AG08395 (cell line): ENCODE measurements around the gene F2RL2.
A peak's percentile ranks its signal among the peaks of the same experiment; 100 is the strongest.
"Not testable (repeated sequence)": the region's sequence is repeated elsewhere in the genome, so short reads cannot be mapped to it uniquely, and the experiment has no call there.

Experiments used
- DNase-seq: peaks from one replicate; pipeline ENCODE4 v3.0.0; 2012; ENCODE audit warnings: mixed read lengths, low spot score

The F2RL2 gene

DNA sequence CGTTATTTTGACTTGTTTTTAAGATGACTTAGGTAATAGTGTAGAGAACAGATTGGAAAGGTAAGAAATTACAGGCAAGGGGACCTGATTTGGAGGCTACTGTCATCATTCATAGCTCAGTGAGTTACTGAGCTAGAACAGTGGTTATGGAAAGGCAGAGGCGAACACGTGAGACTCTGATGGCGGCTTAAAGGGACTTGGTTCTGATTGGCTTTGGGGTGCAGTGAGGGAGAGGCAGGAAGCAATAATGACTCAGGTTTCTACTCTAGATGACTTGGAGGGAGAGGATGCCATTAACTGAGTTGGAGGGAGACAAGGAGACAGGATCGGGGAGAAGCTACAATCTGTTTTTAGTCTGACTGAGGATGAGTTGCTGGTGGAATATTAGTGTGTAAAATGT, 3.0 kb downstream of the F2RL2 start:
- DNase-seq: no peak

DNA sequence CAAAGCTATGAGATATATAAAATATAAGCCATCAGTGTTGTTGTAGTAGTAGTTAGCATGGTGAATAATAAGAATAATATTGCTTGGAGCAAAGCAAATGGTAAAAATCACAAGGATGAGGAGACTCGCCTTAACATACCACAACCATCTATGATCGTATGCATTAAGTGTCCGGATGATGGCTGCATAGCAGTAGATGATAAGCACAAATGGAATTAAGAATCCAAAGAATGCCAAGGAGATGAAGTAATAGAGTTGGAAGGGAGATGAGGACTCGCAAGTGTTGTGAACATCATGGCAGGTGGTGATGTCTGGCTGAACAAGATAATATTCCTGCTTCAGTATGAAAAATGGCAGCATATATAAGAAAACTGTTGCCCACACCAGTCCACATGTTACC, 5.5 kb downstream of the F2RL2 start:
- DNase-seq: no peak

DNA sequence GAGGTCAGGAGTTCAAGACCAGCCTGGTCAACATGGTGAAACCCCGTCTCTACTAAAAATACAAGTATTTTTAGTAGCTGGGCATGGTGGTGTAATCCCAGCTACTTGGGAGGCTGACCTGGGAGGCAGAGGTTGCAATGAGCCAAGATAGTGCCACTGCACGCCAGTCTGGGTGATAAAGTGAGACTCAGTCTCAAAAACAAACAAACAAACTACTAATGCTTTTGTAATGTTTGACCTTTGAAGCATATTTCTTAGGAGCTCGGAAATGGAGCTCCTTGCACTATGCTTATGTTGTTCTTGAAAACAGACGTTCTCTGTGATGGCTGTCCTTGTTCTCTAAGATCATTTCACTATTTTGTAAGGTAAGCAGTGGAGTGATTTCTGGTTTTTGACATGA, 6.0 kb downstream of the F2RL2 start:
- no peak for DNase-seq

DNA sequence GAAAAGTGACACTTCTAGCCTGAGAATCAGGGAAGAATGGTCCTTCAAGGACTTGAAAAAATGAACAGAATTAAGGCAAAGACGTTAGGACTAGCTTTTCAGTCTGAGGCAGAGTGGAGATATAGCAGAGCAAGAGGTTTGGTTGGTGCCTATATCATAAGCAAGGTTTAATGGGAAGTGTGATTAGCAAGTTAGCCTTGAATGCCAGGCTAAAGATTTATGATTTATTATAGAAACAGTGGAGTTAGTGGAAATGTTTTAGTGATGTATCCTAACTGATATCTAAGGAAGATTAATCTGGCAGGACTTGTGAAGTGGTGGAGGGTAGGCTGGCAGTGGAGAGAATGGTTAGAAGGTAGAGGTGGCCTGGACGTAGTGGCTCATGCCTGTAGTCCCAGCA, 7.0 kb downstream of the F2RL2 start:
- no peak for DNase-seq

DNA sequence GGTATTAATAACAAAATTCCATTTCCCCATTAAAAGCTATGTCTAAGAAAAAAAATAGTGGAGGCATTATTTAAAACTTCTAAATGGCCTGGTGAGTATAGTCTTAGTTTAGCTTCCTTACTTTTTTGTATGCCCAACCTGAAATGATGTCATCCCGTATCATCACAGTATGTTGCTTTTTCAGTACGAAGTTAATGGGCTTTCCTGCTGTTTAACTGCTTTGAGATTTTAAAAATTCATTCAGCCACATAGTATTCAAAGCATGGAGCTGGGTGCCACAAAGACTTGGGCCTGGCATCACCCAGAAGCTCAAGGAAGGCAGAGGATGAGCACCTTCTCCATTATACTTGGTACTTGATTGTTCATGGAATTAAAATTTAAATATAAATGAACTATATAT, 7.4 kb downstream of the F2RL2 start:
- no peak for DNase-seq

DNA sequence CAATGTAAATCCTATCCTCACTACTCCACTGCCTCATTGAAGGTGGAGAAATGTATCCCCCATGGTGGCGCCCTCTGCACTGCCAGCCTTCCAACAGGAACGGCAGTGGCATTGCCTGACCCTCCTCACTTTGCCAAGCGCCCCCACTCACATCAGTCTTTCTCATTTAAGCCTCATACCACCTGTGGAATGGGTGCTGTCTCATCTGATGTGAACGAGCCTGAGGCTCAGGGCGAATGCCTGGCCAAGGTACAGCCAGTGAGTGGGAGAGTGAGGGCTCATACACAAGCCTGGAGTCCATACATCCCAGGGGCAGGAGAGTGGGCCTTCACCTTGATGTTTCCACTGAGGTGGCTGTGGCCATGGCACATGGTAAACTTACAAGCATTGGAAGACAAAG, 10.3 kb downstream of the F2RL2 start:
- DNase-seq: no peak

DNA sequence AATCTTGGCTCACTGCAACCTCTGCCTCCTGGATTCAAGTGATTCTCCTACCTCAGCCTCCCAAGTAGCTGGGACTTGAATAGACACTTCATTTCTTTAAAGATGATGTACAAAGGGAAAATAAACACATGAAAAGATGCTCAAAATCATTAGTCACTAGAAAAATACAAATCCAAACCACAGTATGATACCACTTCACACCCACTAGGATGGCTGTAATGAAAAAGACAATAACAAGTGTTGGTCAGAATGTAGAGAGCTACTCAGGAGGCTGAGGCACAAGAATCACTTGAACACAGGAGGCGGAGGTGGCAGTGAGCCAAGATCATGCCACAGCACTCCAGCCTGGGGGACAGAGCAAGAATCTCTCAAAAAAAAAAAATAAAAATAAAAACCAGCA, 13.0 kb downstream of the F2RL2 start:
- DNase-seq: no peak

DNA sequence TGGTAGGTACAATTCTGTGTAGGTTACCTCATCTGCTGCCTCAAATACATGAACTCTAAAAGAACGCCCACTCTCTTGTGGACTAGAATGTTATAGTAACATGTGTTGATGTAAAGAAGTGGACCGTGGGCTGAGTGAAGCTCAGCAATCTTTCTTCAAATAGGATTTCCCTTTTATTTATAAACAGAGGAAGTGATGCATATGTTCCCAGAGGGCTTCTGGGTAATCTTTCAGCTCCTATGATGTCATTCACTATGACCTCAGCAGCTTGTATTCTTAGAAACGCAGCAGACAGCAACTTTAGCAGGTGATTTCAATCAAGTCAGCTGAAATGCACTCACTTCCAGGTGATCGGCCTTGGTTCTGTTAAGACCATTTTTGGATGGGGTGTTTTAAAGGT, 14.4 kb downstream of the F2RL2 start:
- DNase-seq: no peak

DNA sequence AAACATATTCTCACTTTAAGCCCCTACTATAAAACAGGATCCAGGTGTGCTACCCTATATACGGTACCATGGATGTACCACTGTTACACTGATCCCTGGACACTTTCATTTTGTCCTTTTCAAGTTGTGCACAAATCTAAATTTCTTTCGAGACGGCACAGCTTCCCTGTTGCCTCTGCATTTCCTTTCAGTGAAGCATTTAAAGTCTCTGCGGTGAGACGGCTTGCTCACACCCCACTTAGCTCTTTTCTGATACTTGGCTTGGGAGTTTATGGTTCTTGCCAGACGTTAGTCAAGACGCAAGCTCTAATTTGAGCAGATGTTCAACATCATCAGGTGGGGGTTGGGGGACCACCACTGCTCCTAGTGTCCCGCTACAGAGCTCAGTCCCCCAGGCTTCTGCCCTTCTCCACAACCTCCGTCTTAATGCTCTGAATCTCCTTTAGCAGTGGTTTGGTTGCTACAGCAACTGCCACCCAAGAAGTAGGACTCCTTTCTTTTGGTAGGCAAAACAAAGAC, 15.8 kb downstream of the F2RL2 start:
- DNase-seq: no peak

DNA sequence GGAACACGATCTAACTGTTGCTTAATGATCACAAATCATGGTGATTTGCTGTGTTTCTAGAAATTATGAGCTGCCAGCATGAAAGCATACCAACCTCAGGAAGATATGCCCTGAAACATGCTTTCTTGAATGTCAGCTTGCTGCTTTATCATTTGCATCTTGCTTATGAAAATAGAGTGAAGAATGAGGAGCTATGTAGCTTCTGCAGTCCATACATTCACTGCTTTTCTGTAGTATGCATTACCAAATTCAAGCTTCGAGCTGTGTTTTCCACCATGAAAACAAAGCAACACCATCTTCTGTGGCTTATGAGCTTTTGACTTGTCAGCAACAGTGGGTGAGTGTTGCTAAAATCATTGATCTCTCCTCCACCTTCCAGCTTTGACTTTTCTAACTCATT, 16.5 kb downstream of the F2RL2 start:
- DNase-seq: no peak

DNA sequence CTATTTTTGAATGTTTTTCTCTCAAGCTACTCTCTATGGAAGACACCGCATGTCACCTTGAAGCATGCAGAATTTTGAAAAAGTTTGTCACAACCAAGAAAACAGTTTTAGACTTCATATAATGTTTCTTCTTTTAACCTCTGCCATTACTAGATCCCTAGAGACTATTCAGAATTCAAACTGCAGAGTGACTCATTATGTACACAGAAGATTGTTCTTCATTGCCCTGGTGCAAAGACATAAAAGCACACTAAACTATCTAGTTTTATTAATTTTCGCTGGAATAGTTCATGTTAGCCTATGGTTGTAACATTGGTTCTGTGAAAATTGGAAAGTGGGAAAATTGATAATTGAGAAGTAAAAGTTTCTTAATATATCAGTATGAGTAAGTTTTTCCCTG, 18.4 kb downstream of the F2RL2 start:
- DNase-seq: no peak

DNA sequence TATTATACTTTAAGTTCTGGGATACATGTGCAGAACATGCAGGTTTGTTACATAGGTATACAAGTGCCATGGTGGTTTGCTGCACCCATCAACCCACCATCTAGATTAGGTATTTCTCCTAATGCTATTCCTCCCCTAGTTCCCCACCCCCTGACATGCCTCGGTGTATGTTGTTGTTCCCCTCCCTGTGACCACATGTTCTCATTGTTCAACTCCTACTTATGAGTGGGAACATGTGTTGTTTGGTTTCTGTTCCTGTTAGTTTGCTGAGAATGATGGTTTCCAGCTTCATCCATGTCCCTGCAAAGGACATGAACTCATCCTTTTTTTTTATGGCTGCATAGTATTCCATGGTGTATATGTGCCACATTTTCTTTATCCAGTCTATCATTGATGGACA, 19.2 kb downstream of the F2RL2 start:
- not testable (repeated sequence) for DNase-seq

DNA sequence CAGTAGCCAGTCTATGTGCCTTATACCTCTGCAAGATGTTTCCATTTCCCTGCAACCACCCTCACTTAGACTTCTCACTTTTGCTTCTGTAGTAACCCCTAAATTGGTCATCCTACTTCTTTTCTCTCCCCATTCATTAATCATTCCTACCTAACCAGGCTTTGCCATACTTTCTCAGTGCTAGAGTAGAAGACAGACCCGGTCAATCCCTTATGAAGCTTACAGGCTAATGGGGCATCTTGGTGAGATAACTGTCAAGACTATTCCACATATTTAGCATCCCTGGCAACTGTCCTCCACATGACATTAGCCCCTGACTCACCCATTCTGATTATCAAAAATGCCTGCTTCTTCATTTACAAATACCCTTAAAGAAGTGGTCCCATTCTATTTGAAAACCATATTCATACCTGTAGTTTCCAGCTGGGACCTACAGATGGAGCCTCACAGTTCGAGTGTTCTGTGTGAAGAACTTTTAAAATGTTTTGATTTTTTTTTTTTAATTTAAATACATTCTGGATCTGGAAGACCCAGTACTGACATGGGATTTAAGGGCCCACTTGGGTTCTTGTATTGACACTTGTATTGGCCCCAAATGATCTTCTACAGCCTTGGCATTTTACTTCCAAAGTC, 21.0 kb downstream of the F2RL2 start:
- DNase-seq: no peak

DNA sequence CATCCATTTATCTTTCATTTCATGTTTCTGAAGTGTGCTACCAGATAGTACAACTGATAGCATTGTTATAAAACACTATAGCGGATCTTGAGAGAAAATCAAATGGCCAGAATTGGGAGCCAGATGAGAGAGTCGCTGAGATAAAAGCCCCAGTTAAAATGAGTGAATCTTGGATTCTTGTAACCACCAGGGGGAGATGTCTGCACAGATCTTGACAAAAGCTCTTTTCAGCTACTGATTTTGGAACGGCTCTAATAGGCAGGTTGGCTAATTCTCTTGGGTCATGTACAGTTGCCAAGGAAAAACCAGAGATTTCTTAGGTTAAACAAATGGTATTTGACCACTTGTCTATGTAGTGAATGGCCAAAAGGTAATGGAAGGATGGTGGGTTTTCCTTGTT, 21.7 kb downstream of the F2RL2 start:
- peak; percentile 67 for DNase-seq

DNA sequence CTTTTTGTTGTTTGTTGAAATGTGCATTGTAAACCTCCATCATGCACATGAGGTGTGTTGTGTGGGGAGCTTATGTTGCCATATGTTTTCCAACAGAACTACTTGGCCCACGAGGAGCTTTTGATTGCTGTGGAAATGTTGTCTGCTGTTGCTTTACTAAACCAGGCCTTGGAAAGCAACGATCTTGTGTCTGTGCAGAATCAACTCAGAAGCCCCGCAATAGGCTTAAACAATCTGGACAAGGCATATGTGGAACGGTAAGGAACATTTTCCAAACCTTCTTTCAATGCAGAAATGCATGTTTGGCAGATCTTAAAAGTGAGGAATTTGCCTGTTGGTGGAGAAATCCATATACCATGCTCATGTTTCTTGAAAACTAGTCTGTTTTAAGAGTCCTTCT, 22.5 kb downstream of the F2RL2 start:
- no peak for DNase-seq

DNA sequence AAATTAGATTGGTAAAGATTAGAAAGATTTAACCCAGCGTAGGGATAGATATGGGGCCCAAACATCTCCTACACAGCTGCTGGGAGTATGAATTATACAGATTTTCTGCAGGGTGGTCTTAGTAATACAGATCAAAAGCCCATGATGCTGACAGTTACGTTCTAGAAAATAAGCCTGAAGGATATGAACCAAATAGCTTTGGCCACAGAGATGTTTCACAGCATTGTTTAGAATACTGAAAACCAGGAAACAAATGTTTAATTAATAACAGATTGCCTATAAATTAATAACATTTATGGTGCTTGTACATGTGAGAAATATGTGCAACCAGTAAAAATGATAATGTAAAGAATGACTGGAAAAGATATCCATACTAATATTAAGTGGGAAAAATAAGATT, 24.7 kb downstream of the F2RL2 start:
- no peak for DNase-seq

DNA sequence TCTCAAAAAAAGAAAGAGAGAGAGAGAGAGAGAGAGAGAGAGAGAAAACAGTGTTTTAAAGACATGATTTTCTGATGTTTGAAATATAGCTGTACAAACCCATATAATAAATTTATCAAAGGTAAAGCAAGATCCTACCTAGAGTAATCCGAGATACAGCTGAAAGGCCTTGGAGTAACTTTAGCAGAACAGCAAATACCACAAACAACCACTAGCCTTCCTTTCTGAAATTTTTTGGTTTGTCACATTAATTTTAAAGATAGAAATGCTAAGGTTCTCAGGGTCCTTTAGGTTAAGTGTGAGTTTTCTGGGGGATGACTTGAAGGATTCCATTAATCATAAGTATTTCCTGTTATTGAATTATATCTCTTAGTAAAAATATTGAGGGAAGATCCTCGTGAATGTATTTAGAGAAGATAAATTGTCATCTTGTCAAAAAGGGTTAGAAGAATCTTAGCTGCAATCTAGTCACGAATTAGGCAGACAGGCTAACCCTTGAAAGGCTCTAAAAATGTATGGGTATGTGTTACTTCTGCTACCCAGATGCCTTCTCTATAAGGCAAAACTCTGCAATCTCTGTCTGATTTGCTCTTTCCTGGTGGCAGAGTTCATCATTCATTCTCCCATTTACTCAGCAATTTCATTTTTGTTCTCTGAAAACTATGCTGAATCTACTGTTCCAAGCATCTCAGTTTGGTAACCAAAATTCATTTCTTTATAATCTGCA, 27.3 kb downstream of the F2RL2 start:
- DNase-seq: no peak

DNA sequence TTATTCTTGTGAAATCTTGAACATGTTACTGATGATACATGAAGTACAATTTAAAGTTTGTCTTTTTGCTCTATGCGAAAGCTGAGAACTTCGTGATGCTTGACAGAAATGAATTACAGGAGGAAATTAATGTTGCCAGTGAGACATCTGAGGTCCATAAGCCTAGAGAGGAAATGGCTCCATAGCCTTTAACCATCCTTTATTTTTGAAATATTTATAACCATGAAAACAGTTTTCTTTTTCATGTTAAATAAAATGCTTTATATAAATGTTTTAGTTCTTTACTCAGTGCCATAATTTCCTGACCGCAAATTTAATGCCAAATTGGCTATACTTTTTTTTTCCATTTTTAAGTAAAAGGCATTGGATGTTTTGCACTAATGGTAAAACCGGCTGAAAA, 29.1 kb downstream of the F2RL2 start:
- no peak for DNase-seq

DNA sequence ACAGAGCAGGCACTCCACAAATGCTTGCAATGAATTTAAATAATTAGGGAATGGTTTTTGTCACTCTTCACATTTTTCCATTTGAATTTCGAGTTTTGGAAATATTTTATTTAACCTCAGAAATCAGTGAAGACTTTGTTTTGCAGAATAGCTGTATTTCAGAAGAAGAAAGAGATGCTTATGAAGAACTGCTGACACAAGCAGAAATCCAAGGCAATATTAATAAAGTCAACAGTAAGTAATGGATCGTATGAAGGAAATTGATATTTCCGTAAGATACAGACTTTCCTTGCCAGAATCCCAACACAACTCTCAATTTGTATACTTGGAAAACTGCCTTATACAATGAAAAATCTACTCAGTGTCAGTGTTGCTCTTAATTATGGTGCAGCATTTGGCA, 30.5 kb downstream of the F2RL2 start:
- no peak for DNase-seq

DNA sequence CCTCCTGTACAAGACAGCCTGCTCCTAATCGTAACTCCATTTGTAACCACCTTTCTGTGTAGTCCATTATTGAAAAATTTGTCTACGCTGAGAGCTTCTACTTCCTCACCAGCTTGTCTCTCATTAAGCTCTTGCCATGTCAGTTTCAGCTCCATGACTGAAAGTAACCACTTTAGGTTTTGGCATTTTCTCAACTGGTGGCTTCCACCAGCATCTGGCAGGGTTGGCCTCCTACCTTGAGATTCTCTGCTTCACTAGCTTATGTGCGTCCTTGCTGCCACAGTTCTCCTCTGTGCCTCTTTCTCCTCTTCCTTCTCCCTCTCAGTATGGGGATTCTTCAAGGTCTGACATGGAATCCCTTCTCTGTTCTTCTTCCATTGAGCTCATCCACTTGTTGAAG, 31.8 kb downstream of the F2RL2 start:
- DNase-seq: no peak

DNA sequence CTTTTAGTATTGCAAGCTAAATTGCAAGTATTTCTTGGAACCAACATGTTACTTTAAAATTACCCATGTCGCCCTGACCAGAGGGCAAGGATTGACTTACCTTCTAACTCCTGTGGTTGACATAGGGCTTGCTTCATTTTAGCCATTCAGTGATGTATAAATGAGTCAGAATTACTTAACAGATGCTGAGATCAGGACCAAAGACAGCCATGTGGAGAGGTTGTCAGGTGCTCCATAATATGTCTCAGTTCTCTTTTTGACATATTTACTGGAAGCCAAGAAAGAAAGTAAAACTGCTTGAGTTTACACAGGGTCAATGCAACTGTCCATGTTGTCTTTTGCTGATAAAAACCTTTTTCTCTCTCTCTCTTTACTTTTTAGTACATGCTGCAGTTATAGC, 33.2 kb downstream of the F2RL2 start:
- no peak for DNase-seq

DNA sequence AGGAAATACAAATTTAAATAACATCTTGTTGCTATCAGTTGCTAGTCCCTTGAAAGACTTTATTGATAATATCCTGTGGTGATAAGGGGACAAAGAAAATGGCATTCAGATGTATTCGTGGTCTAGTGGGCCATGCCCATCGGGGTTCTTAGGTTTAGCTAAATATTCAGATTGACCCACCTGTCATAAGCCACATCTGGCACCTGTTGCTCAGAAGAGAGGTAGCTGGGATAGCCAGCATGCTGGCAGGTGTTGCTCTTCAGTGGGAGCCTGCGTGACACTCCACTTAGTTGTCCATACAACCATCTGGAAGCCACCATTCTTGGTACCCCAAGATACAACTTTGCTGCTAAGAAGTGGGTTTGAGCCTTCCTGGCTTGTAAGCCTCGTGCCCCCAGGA, 36.7 kb downstream of the F2RL2 start:
- DNase-seq: no peak

DNA sequence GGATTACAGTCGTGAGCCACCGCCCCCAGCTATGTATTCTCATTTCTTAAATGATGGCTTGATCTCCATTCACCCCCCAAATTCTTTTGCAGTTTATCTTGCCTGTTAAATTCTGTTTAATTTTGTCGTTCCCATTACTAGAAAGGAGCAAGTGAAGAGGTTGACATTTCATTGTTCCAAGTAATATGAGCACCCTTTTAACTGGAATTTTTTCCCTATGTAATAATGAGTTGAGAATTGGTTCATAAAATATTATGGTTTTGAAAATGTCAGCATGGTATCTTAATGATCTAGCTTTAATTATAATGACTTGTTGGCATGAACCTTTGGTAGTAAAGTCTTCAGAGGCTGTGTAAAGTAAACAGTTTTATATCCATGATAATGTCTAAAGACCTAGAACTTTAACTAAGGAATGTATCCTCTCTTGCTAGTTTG, 37.4 kb downstream of the F2RL2 start:
- no peak for DNase-seq
